Stomach (tissue), 4 donors: ENCODE measurements around the gene HBM.

ENCODE experiments used
- POLR2A ChIP-seq, 4 donors: fragments of 450-650 bp; IDR thresholded peaks; one replicate each; pipeline ENCODE4 v1.6.1; 2016; ENCODE audit warnings: antibody characterized with exemption in 4 of 4, control low read depth in 2 of 4, mild to moderate bottlenecking in 1 of 4, moderate library complexity in 1 of 4
- POLR2AphosphoS5 ChIP-seq, 3 donors: sonication (generic); formaldehyde crosslinking; IDR thresholded peaks; one replicate each; pipeline ENCODE4 v1.6.1; 2016; ENCODE audit warnings: antibody characterized with exemption in 3 of 3
- TF ChIP-seq, protein P1 (sequence below), 7 experiments: fragments of 450-650 bp in 4 of 7; fragments of 200-600 bp in 3 of 7; sonication (generic) in 3 of 7; IDR thresholded peaks; one replicate each; pipeline ENCODE4 v1.5.1; 2016 to 2019; ENCODE audit warnings: antibody characterized with exemption in 7 of 7, control low read depth in 2 of 7, mild to moderate bottlenecking in 1 of 7

DNA sequence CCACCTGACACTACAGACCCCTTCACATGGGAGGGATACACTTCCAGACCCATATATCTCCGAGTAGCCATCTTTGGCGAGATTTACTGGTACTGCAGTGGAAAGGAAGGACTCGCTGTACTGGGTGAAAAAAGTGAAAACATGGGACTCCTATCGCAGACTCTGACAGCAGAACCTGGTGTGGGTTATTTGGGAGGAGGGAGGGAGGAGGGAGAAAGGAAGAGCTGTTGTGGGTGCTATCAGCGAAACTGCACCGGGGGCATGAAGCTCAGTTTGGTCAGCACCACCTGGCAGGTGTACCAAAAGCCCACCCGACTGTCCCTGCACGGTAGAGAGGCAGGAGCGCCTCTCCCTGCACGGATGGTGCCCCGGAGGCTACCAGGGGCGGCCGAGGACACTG is 19.4 kb downstream of the HBM start:
- no peak for TF ChIP-seq POLR2AphosphoS5 (IDR thresholded peaks at IDR 0.05)
- TF ChIP-seq, protein P1, sequence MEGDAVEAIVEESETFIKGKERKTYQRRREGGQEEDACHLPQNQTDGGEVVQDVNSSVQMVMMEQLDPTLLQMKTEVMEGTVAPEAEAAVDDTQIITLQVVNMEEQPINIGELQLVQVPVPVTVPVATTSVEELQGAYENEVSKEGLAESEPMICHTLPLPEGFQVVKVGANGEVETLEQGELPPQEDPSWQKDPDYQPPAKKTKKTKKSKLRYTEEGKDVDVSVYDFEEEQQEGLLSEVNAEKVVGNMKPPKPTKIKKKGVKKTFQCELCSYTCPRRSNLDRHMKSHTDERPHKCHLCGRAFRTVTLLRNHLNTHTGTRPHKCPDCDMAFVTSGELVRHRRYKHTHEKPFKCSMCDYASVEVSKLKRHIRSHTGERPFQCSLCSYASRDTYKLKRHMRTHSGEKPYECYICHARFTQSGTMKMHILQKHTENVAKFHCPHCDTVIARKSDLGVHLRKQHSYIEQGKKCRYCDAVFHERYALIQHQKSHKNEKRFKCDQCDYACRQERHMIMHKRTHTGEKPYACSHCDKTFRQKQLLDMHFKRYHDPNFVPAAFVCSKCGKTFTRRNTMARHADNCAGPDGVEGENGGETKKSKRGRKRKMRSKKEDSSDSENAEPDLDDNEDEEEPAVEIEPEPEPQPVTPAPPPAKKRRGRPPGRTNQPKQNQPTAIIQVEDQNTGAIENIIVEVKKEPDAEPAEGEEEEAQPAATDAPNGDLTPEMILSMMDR (IDR thresholded peaks at IDR 0.05): no peak
- no peak for TF ChIP-seq POLR2A (IDR thresholded peaks at IDR 0.05)
